ENCODE results near the gene LMNA. TPM values are rescaled to one million over a fixed set of nuclear protein-coding genes. Genes with fewer than 3 reads are reported as not detected.

Gene LMNA
- total RNA-seq, 1 experiment from 2014 or later, result 51.0 TPM

DNA sequence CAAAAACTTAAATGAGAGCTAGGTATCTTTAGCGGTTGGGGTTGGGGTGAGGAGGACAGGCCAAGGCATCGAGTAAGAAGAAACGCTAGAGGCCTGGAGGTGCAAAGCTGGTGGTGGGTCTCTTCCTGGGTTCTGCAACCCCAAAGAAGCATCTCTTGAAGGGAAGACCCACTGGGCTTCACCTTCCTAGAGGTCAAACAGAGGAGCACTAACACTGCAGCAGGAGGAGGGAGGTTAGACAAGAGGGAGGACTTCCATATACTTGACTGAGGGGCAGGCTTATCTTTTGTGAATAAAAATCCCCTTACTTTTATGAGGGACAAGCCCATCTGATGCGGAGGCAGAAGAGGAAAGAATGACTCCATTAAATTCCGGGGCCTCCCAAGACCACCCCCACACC, 34.7 kb upstream of the LMNA start:
- no peaks in the 10 kb centered on the region; a peak in 1 of 5 replicates for H3K9me3 Mint-ChIP-seq
- H3K27ac Mint-ChIP-seq, result 0 out of 7 replicates have a peak overlapping the region, but pooled peaks of 1 of the 3 experiments have one; percentile 42
- H2BK120ac ChIP-seq (ENCODE audit: low read depth, low read length, poor library complexity, severe bottlenecking), result no peak overlapping the region
- H3K14ac ChIP-seq (ENCODE audit: insufficient read depth, low read length), result no peak overlapping the region
- no peak overlapping the region for H4K91ac ChIP-seq (ENCODE audit: insufficient read length, low read depth, low read length)
- H2BK20ac ChIP-seq (ENCODE audit: low read depth, low read length, poor library complexity, severe bottlenecking), result no peak overlapping the region
- H2AFZ ChIP-seq (ENCODE audit: low read length), result no peak overlapping the region
- no CpG with 5 or more reads among the region's 5 CpGs for WGBS (ENCODE audit: extremely low coverage, insufficient read length, low lambda C conversion rate)
- TF ChIP-seq, protein P1, sequence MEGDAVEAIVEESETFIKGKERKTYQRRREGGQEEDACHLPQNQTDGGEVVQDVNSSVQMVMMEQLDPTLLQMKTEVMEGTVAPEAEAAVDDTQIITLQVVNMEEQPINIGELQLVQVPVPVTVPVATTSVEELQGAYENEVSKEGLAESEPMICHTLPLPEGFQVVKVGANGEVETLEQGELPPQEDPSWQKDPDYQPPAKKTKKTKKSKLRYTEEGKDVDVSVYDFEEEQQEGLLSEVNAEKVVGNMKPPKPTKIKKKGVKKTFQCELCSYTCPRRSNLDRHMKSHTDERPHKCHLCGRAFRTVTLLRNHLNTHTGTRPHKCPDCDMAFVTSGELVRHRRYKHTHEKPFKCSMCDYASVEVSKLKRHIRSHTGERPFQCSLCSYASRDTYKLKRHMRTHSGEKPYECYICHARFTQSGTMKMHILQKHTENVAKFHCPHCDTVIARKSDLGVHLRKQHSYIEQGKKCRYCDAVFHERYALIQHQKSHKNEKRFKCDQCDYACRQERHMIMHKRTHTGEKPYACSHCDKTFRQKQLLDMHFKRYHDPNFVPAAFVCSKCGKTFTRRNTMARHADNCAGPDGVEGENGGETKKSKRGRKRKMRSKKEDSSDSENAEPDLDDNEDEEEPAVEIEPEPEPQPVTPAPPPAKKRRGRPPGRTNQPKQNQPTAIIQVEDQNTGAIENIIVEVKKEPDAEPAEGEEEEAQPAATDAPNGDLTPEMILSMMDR (conservative IDR thresholded peaks at IDR 0.05), result no peak
- no peak overlapping the region for H3K23ac ChIP-seq (ENCODE audit: insufficient read length, low read depth, low read length)
- H4K5ac ChIP-seq (ENCODE audit: insufficient read length, low read depth, low read length), result no peak overlapping the region
- no peak overlapping the region for H3K27ac ChIP-seq (ENCODE audit: insufficient read length, low read depth, low read length)
- peaks cover 23% of the 10 kb centered on the region; the same call in 1 of the 2 replicates for H3K79me2 ChIP-seq (ENCODE audit: insufficient read depth, low read length)
- H2BK15ac ChIP-seq (ENCODE audit: low read depth, low read length), result no peak overlapping the region
- peak overlapping the region; percentile 88 to 97 for H3K4me3 Mint-ChIP-seq
- no peak overlapping the region for H3T11ph ChIP-seq (ENCODE audit: low read length)
- H4K20me1 ChIP-seq (ENCODE audit: control insufficient read depth, insufficient read depth, insufficient read length), result no peaks in the 10 kb centered on the region
- no peak overlapping the region for H2BK12ac ChIP-seq (ENCODE audit: insufficient read length, low read depth, low read length)
- DNase-seq, result no peak
- H3K4ac ChIP-seq (ENCODE audit: low read depth, low read length), result no peak overlapping the region
- no peak overlapping the region for H2BK5ac ChIP-seq (ENCODE audit: insufficient read length, low read length)
- H3K56ac ChIP-seq (ENCODE audit: insufficient read length, low read depth, low read length), result no peak overlapping the region
- H3K79me1 ChIP-seq (ENCODE audit: insufficient read depth, low read depth, low read length, poor library complexity, severe bottlenecking), result no peaks in the 10 kb centered on the region
- no peak overlapping the region for H3K9ac ChIP-seq (ENCODE audit: extremely low read depth, insufficient read length, low read length)
- no peak overlapping the region for H4K8ac ChIP-seq (replicated peaks; ENCODE audit: insufficient read length, low read depth, low read length)
- peaks cover 20 to 49% (median 46%) of the 10 kb centered on the region in 3 experiments; a peak in 6 of 7 replicates for H3K36me3 Mint-ChIP-seq (ENCODE audit: insufficient read depth in 1 of 3, low read depth in 3 of 3)
- H3K23me2 ChIP-seq (ENCODE audit: insufficient read length, low read depth, low read length, poor library complexity, severe bottlenecking), result peaks cover 17% of the 10 kb centered on the region
- peak overlapping the region; percentile 61 for H3K4me2 ChIP-seq (ENCODE audit: insufficient read depth, insufficient read length, low read length)
- H3K27me3 ChIP-seq (ENCODE audit: insufficient read depth, low read length), result no peaks in the 10 kb centered on the region
- H3K18ac ChIP-seq (ENCODE audit: insufficient read length, low read depth, low read length), result no peak overlapping the region
- peaks cover 23% of the 10 kb centered on the region for H3K4me1 ChIP-seq (ENCODE audit: insufficient read depth, low read length)
- no peaks in the 10 kb centered on the region for H3K27me3 Mint-ChIP-seq (ENCODE audit: low read depth)
- peaks cover 62 to 68% of the 10 kb centered on the region in 2 experiments for H3K4me1 Mint-ChIP-seq
- H2AK5ac ChIP-seq (ENCODE audit: insufficient read length, low read length), result no peak overlapping the region
- H3K9me3 ChIP-seq (ENCODE audit: control insufficient read depth, low read depth, low read length), result no peaks in the 10 kb centered on the region

Measured in H9 (cell line).